Activated T-helper 1 cell treated with anti-CD3 and anti-CD28 coated beads, Interleukin-12 subunit alpha, Interleukin-12 subunit beta, Interleukin-2, Interleukin-4 antibody, amounts not matched to agents 30 ng/mL and 10 ng/mL and 1 ng/mL, durations not matched to agents 14 hours and 24 hours and 36 hours (primary cell): ENCODE results near the gene LINGO4. TPM values are rescaled to one million over a fixed set of nuclear protein-coding genes. Genes with fewer than 3 reads are reported as not detected.
A peak's percentile ranks its signal among the peaks of the same experiment; 100 is the strongest.

ENCODE experiments used
- DNase-seq: peaks from one replicate; pipeline ENCODE4 v3.0.0; 2021; ENCODE audit warnings: low spot score
- H3K27ac Mint-ChIP-seq: one replicate; pipeline ENCODE4 v1.8.0; 2021; ENCODE audit warnings: mild to moderate bottlenecking, mixed read lengths
- H3K27me3 Mint-ChIP-seq: one replicate; pipeline ENCODE4 v1.8.0; 2022; ENCODE audit warnings: mild to moderate bottlenecking, moderate library complexity, mixed read lengths; ENCODE audit not compliant: insufficient read depth
- H3K36me3 Mint-ChIP-seq: one replicate; pipeline ENCODE4 v1.8.0; 2021; ENCODE audit warnings: low read depth, mixed read lengths
- H3K4me1 Mint-ChIP-seq: one replicate; pipeline ENCODE4 v1.8.0; 2021; ENCODE audit warnings: low read depth, mixed read lengths
- H3K4me3 Mint-ChIP-seq: one replicate; pipeline ENCODE4 v1.8.0; 2021; ENCODE audit warnings: mild to moderate bottlenecking, moderate library complexity, mixed read lengths
- H3K9me3 Mint-ChIP-seq: one replicate; pipeline ENCODE4 v1.8.0; 2021; ENCODE audit warnings: mixed read lengths
- intact Hi-C: fragments of 100-400 bp; cut with micrococcal nuclease; formaldehyde crosslinking; loops from one replicate; pipeline ENCODE4 v1.15.1; 2024
- total RNA-seq: library from RNA; stranded (reverse); gene quantifications from 2 replicates; pipeline ENCODE4 v1.2.3, GENCODE V29; 2022

LINGO4 gene
- total RNA-seq, 1 donor from 2014 or later: 0.10 TPM

- DNase-seq: no peak
- no peaks in the 10 kb centered on the region for H3K36me3 Mint-ChIP-seq
- H3K27me3 Mint-ChIP-seq: no peaks in the 10 kb centered on the region
- peaks cover 81% of the 10 kb centered on the region for H3K4me1 Mint-ChIP-seq
- intact Hi-C loops: no loop called here
- peak overlapping the region; percentile 68 for H3K4me3 Mint-ChIP-seq
- no peaks in the 10 kb centered on the region for H3K9me3 Mint-ChIP-seq
- H3K27ac Mint-ChIP-seq: peak overlapping the region; percentile 89
These were observed 24.8 kb upstream of the LINGO4 start for GRCh38 chr1:151830055-151830454.

GRCh38 chr1:151829352-151830046 is 24.3 kb upstream of the LINGO4 start:
- H3K4me1 Mint-ChIP-seq: peaks cover 83% of the 10 kb centered on the region
- intact Hi-C loops: no loop called here
- peak overlapping the region; percentile 68 for H3K4me3 Mint-ChIP-seq
- H3K36me3 Mint-ChIP-seq: no peaks in the 10 kb centered on the region
- DNase-seq: no peak
- no peaks in the 10 kb centered on the region for H3K9me3 Mint-ChIP-seq
- peak overlapping the region; percentile 89 for H3K27ac Mint-ChIP-seq
- no peaks in the 10 kb centered on the region for H3K27me3 Mint-ChIP-seq

GRCh38 chr1:151828921-151829320 is 23.7 kb upstream of the LINGO4 start:
- peak overlapping the region; percentile 89 for H3K27ac Mint-ChIP-seq
- peak overlapping the region; percentile 68 for H3K4me3 Mint-ChIP-seq
- H3K36me3 Mint-ChIP-seq: no peaks in the 10 kb centered on the region
- no peaks in the 10 kb centered on the region for H3K9me3 Mint-ChIP-seq
- no peaks in the 10 kb centered on the region for H3K27me3 Mint-ChIP-seq
- peaks cover 77% of the 10 kb centered on the region for H3K4me1 Mint-ChIP-seq
- DNase-seq: no peak
- intact Hi-C loops: no loop called here

- intact Hi-C loops: no loop called here
- DNase-seq: no peak
- H3K27me3 Mint-ChIP-seq: no peaks in the 10 kb centered on the region
- H3K27ac Mint-ChIP-seq: peak overlapping the region; percentile 69
- H3K4me1 Mint-ChIP-seq: peaks cover 74% of the 10 kb centered on the region
- peak overlapping the region; percentile 48 for H3K4me3 Mint-ChIP-seq
- H3K9me3 Mint-ChIP-seq: no peaks in the 10 kb centered on the region
- no peaks in the 10 kb centered on the region for H3K36me3 Mint-ChIP-seq
These were observed 22.6 kb upstream of the LINGO4 start for GRCh38 chr1:151827853-151828252.

- DNase-seq: no peak
- Mint-ChIP-seq H3K4me1 (peaks cover 78% of the 10 kb centered on the region), H3K9me3 (no peaks in the 10 kb centered on the region), H3K4me3 (peak overlapping the region; percentile 53), H3K36me3 (no peaks in the 10 kb centered on the region), H3K27ac (peak overlapping the region; percentile 34), H3K27me3 (no peaks in the 10 kb centered on the region)
- intact Hi-C loops: no loop called here
These were observed 20.8 kb upstream of the LINGO4 start for GRCh38 chr1:151825751-151826660.

- no peaks in the 10 kb centered on the region for H3K36me3 Mint-ChIP-seq
- peak overlapping the region; percentile 27 for H3K27ac Mint-ChIP-seq
- H3K4me3 Mint-ChIP-seq: peak overlapping the region; percentile 23
- no peaks in the 10 kb centered on the region for H3K27me3 Mint-ChIP-seq
- intact Hi-C loops: no loop called here
- DNase-seq: no peak
- H3K9me3 Mint-ChIP-seq: no peaks in the 10 kb centered on the region
- peaks cover 78% of the 10 kb centered on the region for H3K4me1 Mint-ChIP-seq
These were observed 20.0 kb upstream of the LINGO4 start for GRCh38 chr1:151825204-151825603.

GRCh38 chr1:151823175-151823574 is 18.0 kb upstream of the LINGO4 start:
- intact Hi-C loops: loop anchor here (2.0 kb wide), 1 partner anchor 496 kb away; the partner anchor contains the start of gene PI4KB
- H3K27me3 Mint-ChIP-seq: no peaks in the 10 kb centered on the region
- H3K4me3 Mint-ChIP-seq: no peak overlapping the region
- peak overlapping the region; percentile 33 for H3K27ac Mint-ChIP-seq
- DNase-seq: no peak
- H3K9me3 Mint-ChIP-seq: no peaks in the 10 kb centered on the region
- H3K4me1 Mint-ChIP-seq: peaks cover 71% of the 10 kb centered on the region
- H3K36me3 Mint-ChIP-seq: no peaks in the 10 kb centered on the region

- H3K4me3 Mint-ChIP-seq: peak overlapping the region; percentile 37
- no peaks in the 10 kb centered on the region for H3K9me3 Mint-ChIP-seq
- intact Hi-C loops: loop anchor here (1.0 to 2.0 kb wide), 2 partner anchors 32 to 496 kb away; partner anchors contain the start of genes PI4KB and TDRKH
- H3K27ac Mint-ChIP-seq: peak overlapping the region; percentile 83
- no peaks in the 10 kb centered on the region for H3K36me3 Mint-ChIP-seq
- no peak for DNase-seq
- H3K27me3 Mint-ChIP-seq: no peaks in the 10 kb centered on the region
- peaks cover 67% of the 10 kb centered on the region for H3K4me1 Mint-ChIP-seq
These were observed 17.2 kb upstream of the LINGO4 start for GRCh38 chr1:151822404-151822803.

- intact Hi-C loops: no loop called here
- H3K4me3 Mint-ChIP-seq: no peak overlapping the region
- peak overlapping the region; percentile 67 for H3K27ac Mint-ChIP-seq
- no peak for DNase-seq
- H3K36me3 Mint-ChIP-seq: no peaks in the 10 kb centered on the region
- no peaks in the 10 kb centered on the region for H3K27me3 Mint-ChIP-seq
- H3K9me3 Mint-ChIP-seq: no peaks in the 10 kb centered on the region
- H3K4me1 Mint-ChIP-seq: peaks cover 76% of the 10 kb centered on the region
These were observed 15.7 kb upstream of the LINGO4 start for GRCh38 chr1:151820940-151821339.

GRCh38 chr1:151819976-151820623 is 14.9 kb upstream of the LINGO4 start:
- Mint-ChIP-seq H3K27ac (peak overlapping the region; percentile 67), H3K4me1 (peaks cover 75% of the 10 kb centered on the region), H3K9me3 (no peaks in the 10 kb centered on the region), H3K36me3 (no peaks in the 10 kb centered on the region), H3K27me3 (peaks cover 2% of the 10 kb centered on the region), H3K4me3 (no peak overlapping the region)
- DNase-seq: no peak
- intact Hi-C loops: no loop called here

GRCh38 chr1:151819227-151819835 is 14.1 kb upstream of the LINGO4 start:
- H3K27me3 Mint-ChIP-seq: peaks cover 2% of the 10 kb centered on the region
- intact Hi-C loops: no loop called here
- peak overlapping the region; percentile 24 for H3K27ac Mint-ChIP-seq
- H3K36me3 Mint-ChIP-seq: no peaks in the 10 kb centered on the region
- H3K9me3 Mint-ChIP-seq: no peaks in the 10 kb centered on the region
- peaks cover 72% of the 10 kb centered on the region for H3K4me1 Mint-ChIP-seq
- no peak overlapping the region for H3K4me3 Mint-ChIP-seq
- no peak for DNase-seq

GRCh38 chr1:151817353-151817730 is 12.1 kb upstream of the LINGO4 start:
- H3K27ac Mint-ChIP-seq: no peak overlapping the region

More at GRCh38 chr1:151817353-151817730, 12.1 kb upstream of the LINGO4 start:
- Mint-ChIP-seq H3K9me3 (no peaks in the 10 kb centered on the region), H3K4me1 (peaks cover 66% of the 10 kb centered on the region), H3K27me3 (peaks cover 2% of the 10 kb centered on the region), H3K4me3 (no peak overlapping the region), H3K36me3 (no peaks in the 10 kb centered on the region)
- intact Hi-C loops: no loop called here
- DNase-seq: no peak
